Kidney epithelial cell (primary cell): ENCODE data around the gene SH2D2A. TPM values are rescaled to one million over a fixed set of nuclear protein-coding genes. Genes with fewer than 3 reads are reported as not detected.

Experiments used
- DNase-seq: peaks from one replicate; pipeline ENCODE4 v3.0.0-alpha.2; 2010; ENCODE audit warnings: low read depth
- H3K27me3 ChIP-seq: 2 replicates; pipeline ENCODE4 v1.6.0; 2011; ENCODE audit warnings: low read length; ENCODE audit not compliant: control insufficient read depth, insufficient read depth
- H3K36me3 ChIP-seq: 2 replicates; pipeline ENCODE4 v1.5.1; 2011; ENCODE audit warnings: low read length; ENCODE audit not compliant: control insufficient read depth, insufficient read depth
- H3K4me3 ChIP-seq: 2 replicates; pipeline ENCODE4 v1.5.1; 2011; ENCODE audit warnings: low read depth, mild to moderate bottlenecking, control low read depth, low read length
- CTCF ChIP-seq: IDR thresholded peaks from 2 replicates; pipeline ENCODE4 v1.5.1; 2011; ENCODE audit warnings: mild to moderate bottlenecking, moderate library complexity, low read length, control low read depth, inconsistent platforms; ENCODE audit not compliant: insufficient read depth, poor library complexity, severe bottlenecking
- total RNA-seq: library from RNA; depleted of rRNA; stranded (reverse); fragments of >200 nt; gene quantifications from 2 replicates; pipeline ENCODE4 v1.2.3, GENCODE V29; 2015

Gene SH2D2A
- total RNA-seq, 1 donor from 2014 or later, result 2.3 TPM

- DNase-seq, result no peak
- no peaks in the 10 kb centered on the region for H3K27me3 ChIP-seq
- H3K4me3 ChIP-seq, result no peak overlapping the region
- no peak for TF ChIP-seq CTCF
- no peaks in the 10 kb centered on the region for H3K36me3 ChIP-seq
Measured at GRCh38 chr1:156772728-156773497, 43.7 kb downstream of the SH2D2A start.

DNA sequence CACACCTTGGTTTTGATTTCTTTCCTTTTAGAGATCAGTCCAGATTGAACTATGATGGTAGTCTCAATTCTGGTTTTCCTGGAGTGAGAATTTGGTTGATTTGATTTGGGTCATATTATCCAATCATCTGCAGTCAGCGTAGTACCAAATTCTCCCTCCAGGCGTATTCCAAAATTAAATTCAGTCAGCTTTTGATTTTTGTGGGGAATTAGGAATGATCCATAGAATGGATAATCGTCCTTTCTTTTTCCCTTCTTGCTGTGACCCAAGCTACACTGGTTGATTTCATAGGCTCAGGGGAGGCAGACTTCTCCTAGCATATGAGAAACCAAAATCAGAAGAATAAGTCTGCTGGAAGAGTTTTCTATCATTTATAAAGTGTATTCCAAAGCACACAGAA, 44.4 kb downstream of the SH2D2A start:
- H3K27me3 ChIP-seq, result no peaks in the 10 kb centered on the region
- no peaks in the 10 kb centered on the region for H3K36me3 ChIP-seq
- DNase-seq, result no peak
- TF ChIP-seq CTCF, result no peak
- no peak overlapping the region for H3K4me3 ChIP-seq

DNA sequence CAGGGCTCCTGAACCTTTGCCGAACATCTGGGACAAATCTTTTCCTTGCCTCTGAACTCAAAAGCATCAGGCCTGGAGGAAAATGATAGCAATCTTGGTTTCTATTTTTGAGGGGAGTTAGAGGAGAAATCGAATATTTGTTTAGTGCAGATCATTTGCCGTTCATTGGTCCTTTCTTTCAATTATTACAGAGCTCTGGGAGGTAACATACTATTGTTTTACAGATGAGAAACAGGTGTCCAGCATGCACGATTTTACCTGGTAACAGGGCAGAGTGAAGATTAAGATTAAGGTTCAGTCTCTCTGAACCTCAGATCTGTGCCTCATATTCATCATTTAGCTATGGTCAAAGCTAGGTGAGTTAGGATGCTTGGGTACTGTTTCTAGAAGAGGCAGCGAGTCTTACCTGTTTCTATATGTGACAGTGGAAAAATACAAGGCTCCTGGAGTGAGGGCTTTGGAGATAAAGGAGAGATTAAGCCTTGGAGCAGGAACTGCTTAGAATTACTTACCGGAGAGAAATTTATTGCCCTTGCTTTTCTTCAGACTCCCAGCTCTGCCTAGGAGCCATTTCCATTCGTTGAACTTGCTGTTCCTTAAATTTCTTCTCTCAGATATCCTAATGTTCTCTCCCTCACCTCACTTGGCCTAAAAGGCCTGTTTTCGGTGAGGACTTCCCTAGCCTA, 47.9 kb downstream of the SH2D2A start:
- Histone ChIP-seq H3K4me3 (peak overlapping the region; percentile 87), H3K27me3 (no peaks in the 10 kb centered on the region), H3K36me3 (no peaks in the 10 kb centered on the region)
- DNase-seq, result no peak
- TF ChIP-seq CTCF, result no peak

DNA sequence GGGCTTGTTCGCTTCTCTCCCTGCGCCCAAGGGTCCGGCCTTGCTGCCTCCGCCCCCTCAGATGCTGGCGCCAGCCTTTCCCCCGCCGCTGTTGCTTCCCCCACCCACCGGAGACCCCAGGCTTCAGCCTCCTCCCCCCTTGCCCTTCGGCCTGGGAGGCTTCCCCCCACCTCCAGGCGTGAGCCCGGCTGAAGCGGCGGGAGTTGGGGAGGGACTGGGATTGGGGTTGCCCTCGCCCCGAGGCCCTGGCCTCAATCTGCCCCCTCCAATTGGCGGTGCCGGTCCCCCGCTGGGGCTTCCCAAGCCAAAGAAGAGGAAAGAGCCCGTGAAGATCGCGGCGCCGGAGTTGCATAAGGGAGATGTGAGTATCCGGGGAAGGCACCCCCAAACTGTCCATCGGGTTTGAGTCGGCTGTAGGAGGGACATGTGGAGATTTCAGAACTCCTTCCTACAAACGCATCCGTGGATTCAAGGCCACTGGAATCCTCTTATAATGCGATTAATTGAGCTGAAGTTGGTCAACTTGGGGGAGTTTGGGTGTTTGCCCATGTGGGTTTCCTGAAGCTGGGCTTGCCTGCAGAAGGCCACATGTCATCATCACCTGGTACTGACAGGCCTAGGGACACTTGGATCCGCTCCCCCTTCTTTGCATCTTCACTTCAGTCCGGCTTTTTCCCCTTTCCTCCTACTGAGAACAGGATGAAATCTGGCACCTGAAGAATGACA, 48.6 kb downstream of the SH2D2A start:
- no peak for DNase-seq
- Histone ChIP-seq H3K27me3 (no peaks in the 10 kb centered on the region), H3K4me3 (peak overlapping the region; percentile 87), H3K36me3 (no peaks in the 10 kb centered on the region)
- no peak for TF ChIP-seq CTCF

DNA sequence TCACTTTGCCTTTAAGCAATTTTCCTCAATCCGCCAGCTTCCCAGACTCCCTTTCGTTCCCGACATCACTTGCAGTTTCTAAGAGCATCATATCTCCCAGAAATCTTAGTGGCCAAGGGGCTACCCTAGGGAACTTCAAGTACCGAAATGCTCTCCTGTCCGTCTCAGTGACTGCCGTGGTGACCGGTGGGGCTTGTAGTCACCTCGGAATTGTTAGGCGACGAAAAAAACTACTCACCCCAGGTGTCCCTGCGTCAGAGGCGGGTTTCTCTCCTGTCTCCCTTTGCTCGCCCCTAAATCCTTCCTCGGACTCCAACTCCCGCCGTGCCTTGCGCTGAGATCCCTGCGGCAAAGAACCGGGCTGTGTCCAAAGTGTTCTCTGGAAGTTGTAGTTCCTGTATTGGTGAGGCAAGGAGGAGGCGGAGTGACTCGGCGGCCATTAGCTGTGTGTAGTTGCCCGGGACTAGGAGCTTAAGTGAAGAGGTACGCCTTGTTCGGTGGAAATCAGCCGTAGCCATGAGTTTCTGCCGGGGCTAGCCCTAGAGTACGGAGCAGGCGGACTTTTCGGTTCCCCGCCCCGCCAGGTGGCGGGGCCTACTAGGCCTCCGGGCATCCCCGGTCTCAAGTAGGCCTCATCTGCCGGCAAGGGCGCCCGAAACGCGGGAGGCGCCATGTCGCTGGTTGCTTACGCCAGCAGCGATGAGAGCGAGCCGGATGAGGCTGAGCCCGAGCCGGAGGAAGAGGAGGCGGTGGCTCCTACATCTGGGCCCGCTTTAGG, 49.4 kb downstream of the SH2D2A start, which contains the start of gene PRCC:
Gene PRCC, plus strand, starts transcription at position 435 of the 778 bp plus-strand sequence. Its CDS starts 237 bp downstream, at position 672.
- no peaks in the 10 kb centered on the region for H3K36me3 ChIP-seq
- H3K4me3 ChIP-seq, result peak within 1 kb of the TSS; percentile 87
- peak; percentile 2 for TF ChIP-seq CTCF
- DNase-seq, result peak; percentile 100
- H3K27me3 ChIP-seq, result no peaks in the 10 kb centered on the region
